A549 (cell line): ENCODE data around the gene PTGER3. TPM values are rescaled to one million over a fixed set of nuclear protein-coding genes. Genes with fewer than 3 reads are reported as not detected.

Experiments used
- ATAC-seq, 2 experiments: fragments of 200-7000 bp in 1 of 2; fragments of >200 bp in 1 of 2; cut with Nextera tagmentation in 1 of 2; cut with Tn5 transposase in 1 of 2; 3 replicates each; pipeline versions ENCODE4 v1.8.0 to v1.9.1; 2018 to 2020; ENCODE audit warnings: mild to moderate bottlenecking in 1 of 2, moderate library complexity in 1 of 2
- CTCF ChIA-PET: fragments of 300-600 bp; sonication (Branson Sonifier 250); formaldehyde crosslinking; extraction: SDS; loops from one replicate; lab custom pipeline; 2021; ENCODE audit warnings: antibody characterized with exemption, inconsistent platforms; lab: Yijun Ruan, JAX
- POLR2A ChIA-PET: fragments of 350-600 bp; formaldehyde crosslinking; extraction: SDS; loops from one replicate; lab custom pipeline; 2021; ENCODE audit warnings: antibody characterized with exemption, inconsistent platforms; lab: Yijun Ruan, JAX
- DNase-seq, 2 experiments: peaks; one replicate each; pipeline versions ENCODE4 v3.0.0 to v3.0.0-alpha.2; 2011 to 2016; ENCODE audit warnings: low read depth in 1 of 2, low spot score in 1 of 2
- FAIRE-seq: peaks from 2 replicates; lab custom pipeline; 2011; peaks lifted over from hg19 to GRCh38; lab: Jason Lieb, UNC
- H3K27ac ChIP-seq, 2 experiments: fragments of >200 bp; sonication (Bioruptor Twin); formaldehyde crosslinking; 3 replicates each; pipeline ENCODE4 v1.5.1; 2016 to 2017
- H3K4me1 ChIP-seq: fragments of >200 bp; sonication (Bioruptor Twin); formaldehyde crosslinking; 3 replicates; pipeline ENCODE4 v1.6.1; 2016
- H3K4me2 ChIP-seq: fragments of >200 bp; sonication (Bioruptor Twin); formaldehyde crosslinking; 3 replicates; pipeline ENCODE4 v1.6.1; 2016
- H3K4me3 ChIP-seq: fragments of >200 bp; sonication (Bioruptor Twin); formaldehyde crosslinking; 3 replicates; pipeline ENCODE4 v1.5.1; 2016
- H3K9me3 ChIP-seq: fragments of >200 bp; sonication (Bioruptor Twin); formaldehyde crosslinking; 3 replicates; pipeline ENCODE4 v1.6.1; 2016
- BHLHE40 ChIP-seq: IDR thresholded peaks from 2 replicates; pipeline ENCODE4 v1.6.1; 2012; ENCODE audit warnings: low read depth, low read length, inconsistent platforms
- CHD4 ChIP-seq: fragments of 200-600 bp; sonication (generic); IDR thresholded peaks from 2 replicates; pipeline ENCODE4 v1.6.1; 2016; ENCODE audit warnings: antibody characterized with exemption, mild to moderate bottlenecking, borderline replicate concordance
- CTCF ChIP-seq: fragments of >200 bp; sonication (Bioruptor Twin); formaldehyde crosslinking; IDR thresholded peaks from 3 replicates; pipeline ENCODE4 v1.5.1; 2016
- EHF ChIP-seq: fragments of 250-450 bp; sonication (Bioruptor Pico); IDR thresholded peaks from 2 replicates; pipeline ENCODE4 v1.5.0; 2020; ENCODE audit warnings: mild to moderate bottlenecking
- EHMT2 ChIP-seq: fragments of 200-600 bp; sonication (generic); IDR thresholded peaks from 2 replicates; pipeline ENCODE4 v1.6.1; 2016; ENCODE audit warnings: antibody characterized with exemption, low read depth, mild to moderate bottlenecking, moderate library complexity
- ELK1 ChIP-seq: fragments of 150-350 bp; IDR thresholded peaks from 2 replicates; pipeline ENCODE4 v1.6.1; 2014; ENCODE audit warnings: low read depth, mild to moderate bottlenecking, low read length
- FOXS1 ChIP-seq: fragments of 250-450 bp; sonication (Bioruptor Pico); IDR thresholded peaks from 2 replicates; pipeline ENCODE4 v1.5.0; 2020; ENCODE audit warnings: mild to moderate bottlenecking, moderate library complexity
- HES2 ChIP-seq: fragments of >200 bp; sonication (Bioruptor Twin); formaldehyde crosslinking; IDR thresholded peaks from 2 replicates; pipeline ENCODE4 v1.6.1; 2016
- HEYL ChIP-seq: fragments of 250-450 bp; sonication (Bioruptor Pico); IDR thresholded peaks from 2 replicates; pipeline ENCODE4 v1.8.0; 2021; ENCODE audit warnings: mild to moderate bottlenecking, moderate library complexity
- HMGXB4 ChIP-seq: fragments of 250-450 bp; sonication (Bioruptor Pico); IDR thresholded peaks from 2 replicates; pipeline ENCODE4 v1.5.0; 2021; ENCODE audit warnings: mild to moderate bottlenecking, moderate library complexity, borderline replicate concordance
- HOXA7 ChIP-seq: fragments of 250-450 bp; sonication (Bioruptor Pico); IDR thresholded peaks from 2 replicates; pipeline ENCODE4 v1.5.0; 2020; ENCODE audit warnings: mild to moderate bottlenecking, moderate library complexity
- HOXB13 ChIP-seq: fragments of 250-450 bp; sonication (Bioruptor Pico); IDR thresholded peaks from 2 replicates; pipeline ENCODE4 v1.5.0; 2020; ENCODE audit warnings: low read depth, mild to moderate bottlenecking, moderate library complexity
- HOXB5 ChIP-seq: fragments of 250-450 bp; sonication (Bioruptor Pico); IDR thresholded peaks from 2 replicates; pipeline ENCODE4 v1.5.0; 2020; ENCODE audit warnings: mild to moderate bottlenecking, moderate library complexity
- JUNB ChIP-seq: fragments of >200 bp; sonication (Bioruptor Twin); formaldehyde crosslinking; IDR thresholded peaks from 2 replicates; pipeline ENCODE4 v1.6.1; 2016
- KDM1A ChIP-seq: fragments of 200-600 bp; sonication (generic); IDR thresholded peaks from 2 replicates; pipeline ENCODE4 v1.6.1; 2016; ENCODE audit warnings: low read depth, mild to moderate bottlenecking
- MAX ChIP-seq: IDR thresholded peaks from 2 replicates; pipeline ENCODE4 v1.6.1; 2012
- MAZ ChIP-seq: fragments of 150-350 bp; IDR thresholded peaks from 2 replicates; pipeline ENCODE4 v1.6.1; 2014; ENCODE audit warnings: antibody characterized with exemption, low read depth, low read length, borderline replicate concordance
- MYC ChIP-seq: IDR thresholded peaks from 2 replicates; pipeline ENCODE4 v1.6.1; 2012; ENCODE audit warnings: mild to moderate bottlenecking, inconsistent platforms, low read length, improper control_type of control experiment, borderline replicate concordance
- NPAS2 ChIP-seq: fragments of 250-450 bp; sonication (Bioruptor Pico); IDR thresholded peaks from 2 replicates; pipeline ENCODE4 v1.8.0; 2022; ENCODE audit warnings: mild to moderate bottlenecking, moderate library complexity, borderline replicate concordance
- PBX3 ChIP-seq: IDR thresholded peaks from 2 replicates; pipeline ENCODE4 v1.6.1; 2012
- POLR2A ChIP-seq: IDR thresholded peaks from 2 replicates; pipeline ENCODE4 v1.6.1; 2012; ENCODE audit warnings: mild to moderate bottlenecking, low read length
- POLR2AphosphoS2 ChIP-seq: conservative IDR thresholded peaks from 2 replicates; pipeline ENCODE4 v1.6.1; 2012; ENCODE audit warnings: low read length, improper control_type of control experiment, inconsistent platforms
- RARB ChIP-seq: fragments of 250-450 bp; sonication (Bioruptor Pico); IDR thresholded peaks from 2 replicates; pipeline ENCODE4 v1.8.0; 2021; ENCODE audit warnings: mild to moderate bottlenecking, moderate library complexity
- RFX5 ChIP-seq: fragments of 450-650 bp; IDR thresholded peaks from 2 replicates; pipeline ENCODE4 v1.7.1; 2014; ENCODE audit warnings: antibody characterized with exemption, mild to moderate bottlenecking, moderate library complexity
- RNF2 ChIP-seq: fragments of 200-600 bp; sonication (generic); IDR thresholded peaks from 2 replicates; pipeline ENCODE4 v1.6.1; 2016; ENCODE audit warnings: low read depth, mild to moderate bottlenecking, antibody characterized with exemption, moderate library complexity, borderline replicate concordance
- SMC3 ChIP-seq: fragments of >200 bp; sonication (Bioruptor Twin); formaldehyde crosslinking; IDR thresholded peaks from 3 replicates; pipeline ENCODE4 v1.6.1; 2018; ENCODE audit warnings: inconsistent platforms
- TFCP2L1 ChIP-seq: fragments of 250-450 bp; sonication (Bioruptor Pico); IDR thresholded peaks from 2 replicates; pipeline ENCODE4 v1.5.0; 2021; ENCODE audit warnings: mild to moderate bottlenecking
- TP53 ChIP-seq: fragments of 250-450 bp; sonication (Bioruptor Pico); IDR thresholded peaks from 2 replicates; pipeline ENCODE4 v1.5.0; 2021; ENCODE audit warnings: mild to moderate bottlenecking, moderate library complexity
- USF2 ChIP-seq: fragments of 450-650 bp; IDR thresholded peaks from 2 replicates; pipeline ENCODE4 v1.6.1; 2014; ENCODE audit warnings: antibody characterized with exemption
- ZSCAN20 ChIP-seq: fragments of 250-450 bp; sonication (Bioruptor Pico); IDR thresholded peaks from 2 replicates; pipeline ENCODE4 v1.8.0; 2022; ENCODE audit warnings: mild to moderate bottlenecking, moderate library complexity
- WGBS: methylation state at CpG from one replicate; pipeline ENCODE4 v1.1.6; 2017; ENCODE audit errors: missing lambda C conversion rate; 5-methylcytosine and 5-hydroxymethylcytosine counted together
- polyA plus RNA-seq, 4 experiments: library from polyadenylated mRNA; depleted of rRNA in 3 of 4; stranded (reverse); fragments of >200 nt; fragmentation: RNase III in 1 of 4; extraction: RNeasy Plus Mini Kit Qiagen cat#74134 plus additional on column Dnase treatment in 1 of 4; gene quantifications; 2 replicates in 3 of 4; 3 replicates in 1 of 4; pipeline ENCODE4 v1.2.3, GENCODE V29; 2011 to 2017

PTGER3 gene
- polyA plus RNA-seq, 2 of the 4 experiments (the other 2 are of a cell fraction) = not detected

- Histone ChIP-seq H3K27ac (no peak overlapping the region), H3K9me3 (no peaks in the 10 kb centered on the region), H3K4me3 (no peak overlapping the region), H3K4me1 (no peaks in the 10 kb centered on the region), H3K4me2 (no peak overlapping the region)
- 41% methylated on average over 7 of the region's 7 CpGs for WGBS
- POLR2A ChIA-PET = no interaction called here
- TF ChIP-seq TFCP2L1 (CRISPR knock-in tag) (no peak), NPAS2 (CRISPR knock-in tag) (no peak)
- ATAC-seq (no peak), DNase-seq (no peak), FAIRE-seq (no peak)
- CTCF ChIA-PET = no interaction called here
Observed at GRCh38 chr1:71019233-71019969, 28.2 kb downstream of the PTGER3 start.

GRCh38 chr1:71018791-71019190, 28.8 kb downstream of the PTGER3 start:
- DNase-seq (no peak), ATAC-seq (no peak), FAIRE-seq (no peak)
- no peaks in the 10 kb centered on the region for H3K4me1 ChIP-seq
- no peak overlapping the region for H3K27ac ChIP-seq
- TF ChIP-seq EHF (CRISPR knock-in tag) (no peak), BHLHE40 (no peak), RNF2 (no peak), FOXS1 (CRISPR knock-in tag) (no peak), NPAS2 (CRISPR knock-in tag) (no peak), KDM1A (no peak), CHD4 (no peak), POLR2AphosphoS2 (no peak), HOXB13 (CRISPR knock-in tag) (no peak), USF2 (no peak), CTCF (no peak), EHMT2 (no peak), RFX5 (no peak), HES2 (no peak), MYC (no peak), POLR2A (no peak), JUNB (no peak)
- no peak overlapping the region for H3K4me3 ChIP-seq
- ChIA-PET POLR2A (no interaction called here), CTCF (no interaction called here)
- no peaks in the 10 kb centered on the region for H3K9me3 ChIP-seq
- no peak overlapping the region for H3K4me2 ChIP-seq

- ATAC-seq = no peak
- no peak for DNase-seq
- H3K4me1 ChIP-seq = no peaks in the 10 kb centered on the region
- FAIRE-seq = no peak
- no peak overlapping the region for H3K4me3 ChIP-seq
- H3K4me2 ChIP-seq = no peak overlapping the region
- no peaks in the 10 kb centered on the region for H3K9me3 ChIP-seq
- H3K27ac ChIP-seq = no peak overlapping the region
- ChIA-PET POLR2A (no interaction called here), CTCF (no interaction called here)
- WGBS = 12% methylated on average over 5 of the region's 5 CpGs
- no peak for TF ChIP-seq SMC3
- TF ChIP-seq ZSCAN20 (CRISPR knock-in tag) = no peak
- no peak for TF ChIP-seq HOXA7 (CRISPR knock-in tag)
- no peak for TF ChIP-seq HOXB5 (CRISPR knock-in tag)
- TF ChIP-seq MAZ = no peak
- TF ChIP-seq HMGXB4 (CRISPR knock-in tag) = no peak
- no peak for TF ChIP-seq ELK1
- no peak for TF ChIP-seq RARB (CRISPR knock-in tag)
- no peak for TF ChIP-seq TP53 (CRISPR knock-in tag)
- no peak for TF ChIP-seq MAX
- no peak for TF ChIP-seq HEYL (CRISPR knock-in tag)
- TF ChIP-seq PBX3 = no peak
Observed at GRCh38 chr1:71015745-71016144, 31.9 kb downstream of the PTGER3 start.
